B cell (primary cell): ENCODE data around the gene COA7. TPM values are rescaled to one million over a fixed set of nuclear protein-coding genes. Genes with fewer than 3 reads are reported as not detected.

Experiments
- ATAC-seq: fragments of 200-7000 bp; cut with Tn5 transposase; one replicate; pipeline ENCODE4 v1.10.0; 2021; ENCODE audit warnings: low read depth, mild to moderate bottlenecking, moderate number of reproducible peaks, moderate library complexity
- CTCF ChIA-PET: fragments of 350-600 bp; sonication (Branson Sonifier 250); formaldehyde crosslinking; loops from one replicate; lab custom pipeline; 2021; ENCODE audit warnings: antibody characterized with exemption, inconsistent platforms; lab: Charles Lee
- POLR2A ChIA-PET: fragments of 350-600 bp; sonication (Branson Sonifier 250); formaldehyde crosslinking; loops from one replicate; lab custom pipeline; 2021; ENCODE audit warnings: antibody characterized with exemption; lab: Charles Lee
- DNase-seq: peaks from one replicate; pipeline ENCODE4 v3.0.0; 2013
- H2AFZ ChIP-seq: 2 replicates; pipeline ENCODE4 v1.6.1; 2012; ENCODE audit warnings: mild to moderate bottlenecking, low read depth, low read length; ENCODE audit not compliant: insufficient read depth, poor library complexity, severe bottlenecking
- H3K27ac ChIP-seq, 2 donors: 1 replicate in 1 of 2; 2 replicates in 1 of 2; pipeline ENCODE4 v1.5.1; 2012 to 2013; ENCODE audit warnings: low read length in 2 of 2, mild to moderate bottlenecking in 2 of 2, moderate library complexity in 1 of 2
- H3K27me3 ChIP-seq, 4 experiments: fragments of 200-600 bp in 1 of 4; sonication (generic) in 1 of 4; replicated peaks in 1 of 4; 1 replicate in 2 of 4; 2 replicates in 2 of 4; pipeline versions ENCODE4 v1.6.1 to v1.7.0; 2013 to 2016; ENCODE audit warnings: low read length in 3 of 4, mild to moderate bottlenecking in 2 of 4, mixed read lengths in 1 of 4, moderate library complexity in 1 of 4; ENCODE audit not compliant: insufficient read depth in 4 of 4, control insufficient read depth in 3 of 4; ENCODE audit errors: control extremely low read depth in 1 of 4
- H3K36me3 ChIP-seq, 2 experiments: replicated peaks in 1 of 2; 1 replicate in 1 of 2; 2 replicates in 1 of 2; pipeline versions ENCODE4 v1.6.1 to v1.7.1; 2013; ENCODE audit warnings: low read length in 1 of 2; ENCODE audit not compliant: insufficient read depth in 2 of 2, control insufficient read depth in 1 of 2; ENCODE audit errors: control extremely low read depth in 1 of 2, extremely low read depth in 1 of 2
- H3K4me1 ChIP-seq, 2 donors: fragments of 200-600 bp in 1 of 2; sonication (generic) in 1 of 2; 1 replicate in 1 of 2; 2 replicates in 1 of 2; pipeline versions ENCODE4 v1.5.1 to v1.6.1; 2013 to 2017; ENCODE audit warnings: low read length in 2 of 2; ENCODE audit not compliant: control insufficient read depth in 2 of 2, insufficient read depth in 2 of 2
- H3K4me2 ChIP-seq: replicated peaks from 2 replicates; pipeline ENCODE3; 2012; ENCODE audit warnings: mild to moderate bottlenecking, low read depth, low read length; ENCODE audit not compliant: poor library complexity, severe bottlenecking
- H3K4me3 ChIP-seq, 5 experiments: fragments of 200-600 bp in 1 of 5; sonication (generic) in 1 of 5; 1 replicate in 3 of 5; 2 replicates in 2 of 5; pipeline versions ENCODE4 v1.5.1 to v1.7.0; 2011 to 2016; ENCODE audit warnings: low read length in 4 of 5, mild to moderate bottlenecking in 4 of 5, low read depth in 2 of 5, control low read depth in 1 of 5, moderate library complexity in 1 of 5; ENCODE audit not compliant: insufficient read depth in 1 of 5; ENCODE audit errors: control extremely low read depth in 1 of 5, extremely low read depth in 1 of 5
- H3K79me2 ChIP-seq: fragments of 200-600 bp; sonication (generic); one replicate; pipeline ENCODE4 v1.6.0; 2016; ENCODE audit warnings: low read length; ENCODE audit not compliant: control insufficient read depth, insufficient read depth
- H3K9ac ChIP-seq: fragments of 200-600 bp; sonication (generic); 2 replicates; pipeline ENCODE4 v1.6.1; 2017; ENCODE audit warnings: mild to moderate bottlenecking, low read length, moderate library complexity
- H3K9me3 ChIP-seq, 3 donors: one replicate each; pipeline versions ENCODE4 v1.6.1 to v1.7.1; 2013; ENCODE audit warnings: low read length in 2 of 3; ENCODE audit not compliant: control insufficient read depth in 2 of 3, insufficient read depth in 1 of 3; ENCODE audit errors: control extremely low read depth in 1 of 3
- H4K20me1 ChIP-seq: 2 replicates; pipeline ENCODE4 v1.6.0; 2012; ENCODE audit warnings: mild to moderate bottlenecking, low read length; ENCODE audit not compliant: insufficient read depth, control insufficient read depth, poor library complexity, severe bottlenecking
- H3K27ac Mint-ChIP-seq: one replicate; pipeline ENCODE4 v1.8.0; 2021; ENCODE audit warnings: mixed read lengths
- H3K27me3 Mint-ChIP-seq: one replicate; pipeline ENCODE4 v1.8.0; 2021; ENCODE audit warnings: mixed read lengths
- H3K4me1 Mint-ChIP-seq: one replicate; pipeline ENCODE4 v1.8.0; 2021; ENCODE audit warnings: mixed read lengths
- H3K4me3 Mint-ChIP-seq: one replicate; pipeline ENCODE4 v1.8.0; 2021; ENCODE audit warnings: mixed read lengths
- H3K9me3 Mint-ChIP-seq: one replicate; pipeline ENCODE4 v1.8.0; 2022; ENCODE audit warnings: mixed read lengths; ENCODE audit not compliant: insufficient read depth
- EZH2 ChIP-seq: IDR thresholded peaks from 2 replicates; pipeline ENCODE4 v1.6.1; 2012; ENCODE audit warnings: borderline replicate concordance, low read depth, mild to moderate bottlenecking, moderate library complexity, low read length; ENCODE audit not compliant: insufficient read depth, poor library complexity, severe bottlenecking
- WGBS: methylation state at CpG from one replicate; pipeline ENCODE4 v1.1.5; 2013; ENCODE audit warnings: missing lambda C conversion rate; ENCODE audit not compliant: insufficient coverage; 5-methylcytosine and 5-hydroxymethylcytosine counted together
- intact Hi-C: fragments of 100-400 bp; cut with micrococcal nuclease; formaldehyde crosslinking; loops from one replicate; pipeline ENCODE4 v1.10.0; 2022
- polyA plus RNA-seq: library from polyadenylated mRNA; depleted of rRNA; stranded (reverse); fragments of >200 nt; gene quantifications from 2 replicates; pipeline ENCODE4 v1.2.3, GENCODE V29; 2012
- total RNA-seq, 2 donors: library from RNA; stranded (reverse); fragments of 120-200 nt in 1 of 2; gene quantifications; 1 replicate in 1 of 2; 2 replicates in 1 of 2; pipeline versions ENCODE4 v1.2.3 to v1.2.4, GENCODE V29; 2013 to 2022
- TF ChIP-seq, protein P1 (sequence below): fragments of 200-600 bp; IDR thresholded peaks from one replicate; pipeline ENCODE4 v1.8.0; 2022; ENCODE audit warnings: antibody characterized with exemption, mild to moderate bottlenecking

COA7 gene
- total and polyA plus RNA-seq, 2 donors (not counting 1 experiment from before 2014, with no cell fraction given), result 1.3 to 11.3 TPM

- no peak for TF ChIP-seq EZH2
- TF ChIP-seq, protein P1, sequence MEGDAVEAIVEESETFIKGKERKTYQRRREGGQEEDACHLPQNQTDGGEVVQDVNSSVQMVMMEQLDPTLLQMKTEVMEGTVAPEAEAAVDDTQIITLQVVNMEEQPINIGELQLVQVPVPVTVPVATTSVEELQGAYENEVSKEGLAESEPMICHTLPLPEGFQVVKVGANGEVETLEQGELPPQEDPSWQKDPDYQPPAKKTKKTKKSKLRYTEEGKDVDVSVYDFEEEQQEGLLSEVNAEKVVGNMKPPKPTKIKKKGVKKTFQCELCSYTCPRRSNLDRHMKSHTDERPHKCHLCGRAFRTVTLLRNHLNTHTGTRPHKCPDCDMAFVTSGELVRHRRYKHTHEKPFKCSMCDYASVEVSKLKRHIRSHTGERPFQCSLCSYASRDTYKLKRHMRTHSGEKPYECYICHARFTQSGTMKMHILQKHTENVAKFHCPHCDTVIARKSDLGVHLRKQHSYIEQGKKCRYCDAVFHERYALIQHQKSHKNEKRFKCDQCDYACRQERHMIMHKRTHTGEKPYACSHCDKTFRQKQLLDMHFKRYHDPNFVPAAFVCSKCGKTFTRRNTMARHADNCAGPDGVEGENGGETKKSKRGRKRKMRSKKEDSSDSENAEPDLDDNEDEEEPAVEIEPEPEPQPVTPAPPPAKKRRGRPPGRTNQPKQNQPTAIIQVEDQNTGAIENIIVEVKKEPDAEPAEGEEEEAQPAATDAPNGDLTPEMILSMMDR, result no peak
- no peaks in the 10 kb centered on the region for H3K27me3 Mint-ChIP-seq
- peaks cover 30% of the 10 kb centered on the region for H3K4me1 Mint-ChIP-seq
- peaks cover 1 to 42% of the 10 kb centered on the region in 2 experiments for H3K36me3 ChIP-seq
- H3K9me3 ChIP-seq, result no peaks in the 10 kb centered on the region
- DNase-seq, result no peak
- H2AFZ ChIP-seq, result no peak overlapping the region
- H3K27ac Mint-ChIP-seq, result no peak overlapping the region
- no peak overlapping the region for H3K4me3 ChIP-seq
- no peak overlapping the region for H3K4me2 ChIP-seq
- ChIA-PET POLR2A (interaction anchor here (0.6 to 2.3 kb wide), 2 partner anchors 31 to 112 kb away, joined by 3 to 9 read pairs; partner anchors contain the start of gene SHISAL2A), CTCF (interaction anchor here (1.1 to 1.4 kb wide), 2 partner anchors 30 to 38 kb away, joined by 3 to 4 read pairs; partner anchors contain the start of gene SHISAL2A)
- H3K79me2 ChIP-seq, result peaks cover 11% of the 10 kb centered on the region
- no peak for ATAC-seq
- no peaks in the 10 kb centered on the region for H3K9me3 Mint-ChIP-seq
- WGBS, result 100% methylated on average over 1 of the region's 5 CpGs
- H3K27me3 ChIP-seq, result no peaks in the 10 kb centered on the region
- no peak overlapping the region for H3K9ac ChIP-seq
- H3K27ac ChIP-seq, result no peak overlapping the region
- H4K20me1 ChIP-seq, result no peaks in the 10 kb centered on the region
- H3K4me1 ChIP-seq, result peaks cover 4 to 8% of the 10 kb centered on the region in 2 donors
- H3K4me3 Mint-ChIP-seq, result no peak overlapping the region
- intact Hi-C loops, result no loop called here
Measured at GRCh38 chr1:52663716-52664115, 34.4 kb downstream of the COA7 start.

- Histone ChIP-seq H3K4me2 (no peak overlapping the region), H2AFZ (no peak overlapping the region), H3K27ac (peak overlapping the region in 1 of 2 donors; percentile 15), H3K4me3 (no peak overlapping the region), H3K9me3 (no peaks in the 10 kb centered on the region), H4K20me1 (no peaks in the 10 kb centered on the region), H3K27me3 (no peaks in the 10 kb centered on the region), H3K79me2 (peaks cover 9% of the 10 kb centered on the region), H3K4me1 (peaks cover 4 to 8% of the 10 kb centered on the region in 2 donors), H3K36me3 (peaks cover 1 to 32% of the 10 kb centered on the region in 2 experiments), H3K9ac (no peak overlapping the region)
- Mint-ChIP-seq H3K27me3 (no peaks in the 10 kb centered on the region), H3K27ac (peak overlapping the region; percentile 66), H3K9me3 (no peaks in the 10 kb centered on the region), H3K4me1 (peaks cover 35% of the 10 kb centered on the region), H3K4me3 (no peak overlapping the region)
- DNase-seq (no peak), ATAC-seq (no peak)
- WGBS, result 80% methylated on average over 10 of the region's 13 CpGs
- intact Hi-C loops, result no loop called here
- POLR2A ChIA-PET, result no interaction called here
- TF ChIP-seq, protein P1, result no peak
- no peak for TF ChIP-seq EZH2
- CTCF ChIA-PET, result interaction anchor here (1.0 to 1.4 kb wide), 3 partner anchors 22 to 38 kb away, joined by 3 to 4 read pairs (median 4); partner anchors contain the start of gene SHISAL2A
Measured at GRCh38 chr1:52662645-52663313, 35.4 kb downstream of the COA7 start.
